Right lobe of liver (tissue), 6 donors: ENCODE data around the gene CAPN2. TPM values are rescaled to one million over a fixed set of nuclear protein-coding genes. Genes with fewer than 3 reads are reported as not detected.

Source experiments
- ATAC-seq, 4 donors: fragments of 200-7000 bp; cut with Tn5 transposase; one replicate each; pipeline ENCODE4 v1.9.1; 2020; ENCODE audit warnings: mild to moderate bottlenecking in 4 of 4, moderate library complexity in 4 of 4
- DNase-seq, 3 donors: peaks; one replicate each; pipeline ENCODE4 v3.0.0-alpha.2; 2020
- H3K27ac ChIP-seq, 3 donors: fragments of 200-600 bp; one replicate each; pipeline ENCODE4 v1.8.0; 2022
- H3K27me3 ChIP-seq, 2 donors: fragments of 200-600 bp; one replicate each; pipeline ENCODE4 v1.8.0; 2022
- H3K36me3 ChIP-seq, 4 donors: fragments of 200-600 bp; sonication (generic) in 1 of 4; one replicate each; pipeline versions ENCODE4 v1.5.1 to v1.8.0; 2017 to 2022; ENCODE audit warnings: control low read depth in 1 of 4
- H3K4me1 ChIP-seq, 4 donors: fragments of 200-600 bp; sonication (generic) in 1 of 4; one replicate each; pipeline versions ENCODE4 v1.5.1 to v1.8.0; 2017 to 2022; ENCODE audit warnings: control low read depth in 1 of 4
- H3K4me3 ChIP-seq, 3 donors: fragments of 200-600 bp; one replicate each; pipeline ENCODE4 v1.8.0; 2022
- H3K9me3 ChIP-seq, 4 donors: fragments of 200-600 bp; sonication (generic) in 1 of 4; one replicate each; pipeline versions ENCODE4 v1.5.1 to v1.8.0; 2017 to 2022; ENCODE audit warnings: control low read depth in 1 of 4
- POLR2A ChIP-seq: fragments of 450-650 bp; IDR thresholded peaks from one replicate; pipeline ENCODE4 v1.6.1; 2017; ENCODE audit warnings: antibody characterized with exemption, mild to moderate bottlenecking
- WGBS: methylation state at CpG from one replicate; pipeline ENCODE4 v1.1.6; 2018; ENCODE audit warnings: low coverage, low lambda C conversion rate; ENCODE audit not compliant: insufficient coverage; ENCODE audit errors: missing lambda C conversion rate; 5-methylcytosine and 5-hydroxymethylcytosine counted together
- intact Hi-C, 2 donors: fragments of 100-400 bp; cut with DNase I; formaldehyde crosslinking; loops; one replicate each; pipeline versions ENCODE4 v1.11.2 to v1.14.1; 2022
- long read RNA-seq: library from polyadenylated mRNA; unstranded; transcript quantifications from one replicate; pipeline ENCODE4 v2.0.0, GENCODE V29; 2019
- total RNA-seq, 6 experiments: library from RNA; depleted of rRNA in 2 of 6; stranded (reverse); fragments of >200 nt in 2 of 6; fragmentation: NEBNext Ultra II Directional in 3 of 6; extraction: Animal tissue kit (Norgen Biotek cat#: 25700) in 3 of 6; gene quantifications; one replicate each; pipeline versions ENCODE4 v1.1.0 to v1.2.4, GENCODE V29; 2016 to 2023
- TF ChIP-seq, protein P1 (sequence below), 4 donors: fragments of 200-600 bp in 3 of 4; fragments of 450-650 bp in 1 of 4; IDR thresholded peaks; one replicate each; pipeline versions ENCODE4 v1.5.1 to v1.8.0; 2016 to 2022; ENCODE audit warnings: antibody characterized with exemption in 4 of 4, mild to moderate bottlenecking in 2 of 4
- donor health status: DM: no; HTN: yes; CAD: no.
- donor health status: DM: no; HTN: no; CAD: no.
- donor health status: DM: no; HTN: no; CAD: no.
- donor health status: DM: no; HTN: yes; CAD: no.
- donor health status: DM: no; HTN: yes; CAD: no.

CAPN2 gene
- 10 to 100 TPM; 17.5 to 53.1 (median 33.1) TPM for total RNA-seq
- long read RNA-seq = 0 reads

DNA sequence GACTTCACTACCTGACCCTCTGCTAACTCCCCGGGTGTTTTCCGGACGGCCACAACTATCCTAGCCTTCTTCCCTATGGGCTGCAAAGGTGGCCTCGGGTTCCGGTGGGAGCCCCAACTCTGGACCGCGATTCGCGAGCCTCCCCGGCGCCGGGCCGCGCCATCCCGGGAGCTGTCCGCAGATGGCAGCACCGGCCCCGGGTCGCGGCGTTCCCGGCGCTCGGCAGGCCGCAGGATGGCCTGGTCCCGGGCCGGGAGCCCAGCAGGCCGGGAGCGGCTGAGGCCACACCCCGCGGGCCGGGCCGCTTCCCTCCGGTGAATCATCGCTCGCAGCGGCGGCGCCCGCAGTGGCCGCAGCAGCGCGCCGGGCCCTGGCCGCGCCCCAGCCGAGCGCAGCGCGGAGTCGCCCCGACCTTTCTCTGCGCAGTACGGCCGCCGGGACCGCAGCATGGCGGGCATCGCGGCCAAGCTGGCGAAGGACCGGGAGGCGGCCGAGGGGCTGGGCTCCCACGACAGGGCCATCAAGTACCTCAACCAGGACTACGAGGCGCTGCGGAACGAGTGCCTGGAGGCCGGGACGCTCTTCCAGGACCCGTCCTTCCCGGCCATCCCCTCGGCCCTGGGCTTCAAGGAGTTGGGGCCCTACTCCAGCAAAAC is at the start of gene CAPN2:
Gene CAPN2, plus strand, starts transcription at position 346 of the 656 bp plus-strand sequence. Its CDS starts 102 bp downstream, at position 448.
- 0% methylated on average over 24 of the region's 74 CpGs for WGBS
- Histone ChIP-seq H3K36me3 (no peaks in the 10 kb centered on the region), H3K4me1 (peaks cover 0 to 6% (median 3%) of the 10 kb centered on the region in 4 donors), H3K27me3 (no peaks in the 10 kb centered on the region), H3K9me3 (no peaks in the 10 kb centered on the region), H3K4me3 (peak within 1 kb of the TSS; percentile 68 to 92 (median 71)), H3K27ac (peak within 1 kb of the TSS; percentile 57 to 94 (median 69))
- ATAC-seq = peak; percentile 91 to 98 (median 98)
- TF ChIP-seq, protein P1, sequence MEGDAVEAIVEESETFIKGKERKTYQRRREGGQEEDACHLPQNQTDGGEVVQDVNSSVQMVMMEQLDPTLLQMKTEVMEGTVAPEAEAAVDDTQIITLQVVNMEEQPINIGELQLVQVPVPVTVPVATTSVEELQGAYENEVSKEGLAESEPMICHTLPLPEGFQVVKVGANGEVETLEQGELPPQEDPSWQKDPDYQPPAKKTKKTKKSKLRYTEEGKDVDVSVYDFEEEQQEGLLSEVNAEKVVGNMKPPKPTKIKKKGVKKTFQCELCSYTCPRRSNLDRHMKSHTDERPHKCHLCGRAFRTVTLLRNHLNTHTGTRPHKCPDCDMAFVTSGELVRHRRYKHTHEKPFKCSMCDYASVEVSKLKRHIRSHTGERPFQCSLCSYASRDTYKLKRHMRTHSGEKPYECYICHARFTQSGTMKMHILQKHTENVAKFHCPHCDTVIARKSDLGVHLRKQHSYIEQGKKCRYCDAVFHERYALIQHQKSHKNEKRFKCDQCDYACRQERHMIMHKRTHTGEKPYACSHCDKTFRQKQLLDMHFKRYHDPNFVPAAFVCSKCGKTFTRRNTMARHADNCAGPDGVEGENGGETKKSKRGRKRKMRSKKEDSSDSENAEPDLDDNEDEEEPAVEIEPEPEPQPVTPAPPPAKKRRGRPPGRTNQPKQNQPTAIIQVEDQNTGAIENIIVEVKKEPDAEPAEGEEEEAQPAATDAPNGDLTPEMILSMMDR (IDR thresholded peaks at IDR 0.05) = peak; percentile 74 to 88 (median 78)
- TF ChIP-seq POLR2A = peak; percentile 91
- peak; percentile 85 to 90 (median 87) for DNase-seq
- intact Hi-C loops = loop anchor here (5.0 kb wide), 1 partner anchor 35 kb away; no protein-coding TSS in a partner anchor

DNA sequence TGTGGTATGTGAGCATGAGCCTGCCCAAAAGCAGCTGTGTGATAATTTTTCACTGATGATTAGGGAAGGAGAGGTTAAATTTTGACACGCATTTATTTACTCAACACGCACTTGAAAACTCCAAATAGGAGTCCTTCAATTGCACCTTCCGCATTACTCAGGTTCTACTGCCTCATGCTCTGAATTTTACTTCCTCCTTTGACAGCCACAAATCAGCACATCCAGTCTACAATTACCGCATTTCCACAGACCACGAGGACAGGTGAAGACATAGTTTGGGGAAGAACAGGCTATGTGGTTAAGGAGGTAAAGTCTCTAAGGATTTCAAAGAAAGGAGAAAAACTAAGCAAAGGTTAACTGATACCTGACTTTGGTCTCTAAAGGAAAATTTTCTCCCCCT is 49.4 kb upstream of the CAPN2 start:
- TF ChIP-seq POLR2A = no peak
- TF ChIP-seq, protein P1 (IDR thresholded peaks at IDR 0.05) = no peak
- DNase-seq (no peak), ATAC-seq (no peak)
- Histone ChIP-seq H3K4me3 (no peak overlapping the region), H3K36me3 (no peaks in the 10 kb centered on the region), H3K4me1 (no peaks in the 10 kb centered on the region), H3K9me3 (no peaks in the 10 kb centered on the region), H3K27ac (no peak overlapping the region), H3K27me3 (no peaks in the 10 kb centered on the region)
- intact Hi-C loops = no loop called here
- WGBS = 51% methylated on average over 5 of the region's 5 CpGs

DNA sequence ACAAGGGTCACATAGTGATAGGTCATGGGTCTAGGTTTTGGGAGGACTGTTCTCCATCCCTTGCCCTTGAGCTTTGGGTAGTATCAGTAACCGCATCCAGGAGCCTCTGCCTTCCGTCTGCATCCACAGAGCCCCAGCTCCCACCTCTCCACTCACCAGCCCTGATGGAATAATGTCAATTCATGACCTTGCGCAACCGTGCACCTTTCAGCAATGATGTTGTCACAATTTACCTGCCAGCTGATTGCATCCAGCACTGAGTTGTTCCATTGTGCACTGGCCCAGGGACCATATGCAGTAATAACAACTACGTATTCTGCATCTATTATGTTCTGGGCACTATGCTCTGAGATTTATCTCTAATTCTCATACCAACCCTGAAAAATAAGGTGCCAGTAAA is 48.2 kb upstream of the CAPN2 start:
- ATAC-seq (peak in 1 of 4 donors; percentile 28), DNase-seq (no peak)
- no peak overlapping the region for H3K4me3 ChIP-seq
- no peaks in the 10 kb centered on the region for H3K9me3 ChIP-seq
- H3K27ac ChIP-seq = no peak overlapping the region
- TF ChIP-seq, protein P1 (IDR thresholded peaks at IDR 0.05) = no peak
- TF ChIP-seq POLR2A = no peak
- H3K36me3 ChIP-seq = no peaks in the 10 kb centered on the region
- intact Hi-C loops = no loop called here
- WGBS = 69% methylated on average over 5 of the region's 5 CpGs
- H3K4me1 ChIP-seq = no peaks in the 10 kb centered on the region
- no peaks in the 10 kb centered on the region for H3K27me3 ChIP-seq

DNA sequence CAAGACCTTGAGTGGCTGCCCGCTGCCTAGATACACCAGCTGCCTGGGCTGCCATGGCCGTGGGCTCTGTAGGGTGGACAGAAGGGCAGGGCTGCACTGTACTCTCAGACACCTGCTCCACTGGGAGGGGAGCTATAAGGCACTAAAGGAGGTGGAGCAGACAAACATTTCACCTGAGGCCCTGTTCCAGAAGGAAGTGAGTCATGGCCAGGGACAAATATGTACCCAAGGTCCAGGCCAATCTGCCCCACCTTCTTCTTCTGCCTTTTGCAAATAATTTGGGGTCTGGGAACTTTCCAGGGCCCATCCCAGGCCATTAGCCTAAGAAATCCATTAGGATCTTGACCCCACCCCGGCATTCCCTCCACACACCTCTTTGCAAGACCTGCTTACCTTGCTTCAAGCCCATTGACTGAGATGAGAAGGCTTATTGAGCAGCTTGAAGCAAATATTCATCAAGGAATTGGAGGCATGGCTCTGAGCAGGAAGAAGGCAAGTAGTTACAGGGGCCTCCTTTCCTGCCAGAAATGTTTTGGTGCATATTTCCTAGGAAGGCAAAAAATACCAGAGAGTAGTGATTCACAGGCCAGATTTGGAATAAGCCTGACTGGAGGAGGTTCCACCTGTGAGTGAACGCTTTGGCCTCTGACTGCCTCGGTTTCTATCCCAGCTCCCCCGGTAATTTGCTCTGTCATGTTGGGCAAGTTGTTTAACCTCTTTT is 46.6 kb upstream of the CAPN2 start, which contains the start of gene CAPN8:
Gene CAPN8, minus strand, starts transcription at position 110 of the 721 bp plus-strand sequence. Its CDS starts 55 bp downstream, at position 55.
- Histone ChIP-seq H3K27ac (no peak within 1 kb of the TSS), H3K4me3 (no peak within 1 kb of the TSS), H3K9me3 (no peaks in the 10 kb centered on the region), H3K4me1 (no peaks in the 10 kb centered on the region), H3K27me3 (no peaks in the 10 kb centered on the region), H3K36me3 (no peaks in the 10 kb centered on the region)
- 73% methylated on average over 6 of the region's 6 CpGs for whole genome bisulfite sequencing
- DNase-seq (no peak), ATAC-seq (peak in 1 of 4 donors; percentile 31)
- intact Hi-C loops = no loop called here
- TF ChIP-seq, protein P1 (IDR thresholded peaks at IDR 0.05) = no peak
- TF ChIP-seq POLR2A = no peak
